OCI-LY7 (cell line): Measurements from ENCODE around the gene KCNK7. TPM values are rescaled to one million over a fixed set of nuclear protein-coding genes. Genes with fewer than 3 reads are reported as not detected.
A peak's percentile ranks its signal among the peaks of the same experiment; 100 is the strongest.

Source experiments
- BruUV-seq: library from RNA; stranded (reverse); fragments of 400-500 nt; replicated peaks from 2 replicates; lab custom pipeline; 2021; lab: Mats Ljungman, UMichigan
- CTCF ChIA-PET: fragments of 300-600 bp; sonication (Branson Sonifier 250); formaldehyde crosslinking; loops from one replicate; lab custom pipeline; 2022; ENCODE audit warnings: antibody characterized with exemption; ENCODE audit not compliant: unreplicated experiment; lab: Charles Lee
- POLR2A ChIA-PET: fragments of 300-600 bp; sonication (Branson Sonifier 250); formaldehyde crosslinking; loops from one replicate; lab custom pipeline; 2022; ENCODE audit warnings: antibody characterized with exemption; lab: Charles Lee
- DNase-seq: peaks from one replicate; pipeline ENCODE4 v3.0.0-alpha.2; 2015; ENCODE audit warnings: low spot score
- H2AFZ ChIP-seq: fragments of 200-600 bp; sonication (generic), shearing (Covaris generic); 2 replicates; pipeline ENCODE4 v1.6.1; 2014; ENCODE audit warnings: mild to moderate bottlenecking, antibody characterized with exemption, low read length, moderate library complexity
- H3K27ac ChIP-seq: fragments of 200-600 bp; sonication (generic); 2 replicates; pipeline ENCODE4 v1.5.1; 2014; ENCODE audit warnings: mixed run types, low read depth, mild to moderate bottlenecking, moderate library complexity, low read length, inconsistent platforms; ENCODE audit not compliant: poor library complexity, severe bottlenecking
- H3K36me3 ChIP-seq: fragments of 200-600 bp; sonication (generic); 2 replicates; pipeline ENCODE4 v1.6.1; 2014; ENCODE audit warnings: mild to moderate bottlenecking, antibody characterized with exemption, low read length, moderate library complexity, mixed read lengths; ENCODE audit not compliant: insufficient read depth
- H3K4me1 ChIP-seq: fragments of 200-600 bp; sonication (generic); 2 replicates; pipeline ENCODE4 v1.5.1; 2014; ENCODE audit warnings: mild to moderate bottlenecking, low read length; ENCODE audit not compliant: insufficient read depth, poor library complexity, severe bottlenecking
- H3K4me2 ChIP-seq: fragments of 200-600 bp; sonication (generic); 2 replicates; pipeline ENCODE4 v1.6.1; 2014; ENCODE audit warnings: mild to moderate bottlenecking, low read length
- H3K4me3 ChIP-seq: fragments of 200-600 bp; sonication (generic); 2 replicates; pipeline ENCODE4 v1.5.1; 2014; ENCODE audit warnings: mild to moderate bottlenecking, low read depth, low read length; ENCODE audit not compliant: poor library complexity, severe bottlenecking
- H3K79me2 ChIP-seq: fragments of 200-600 bp; sonication (generic); 2 replicates; pipeline ENCODE4 v1.6.1; 2016; ENCODE audit warnings: low read depth, mild to moderate bottlenecking, low read length, moderate library complexity, mixed read lengths; ENCODE audit not compliant: insufficient read depth
- H3K9me2 ChIP-seq: fragments of 200-600 bp; sonication (generic); 2 replicates; pipeline ENCODE4 v1.6.1; 2016; ENCODE audit warnings: mild to moderate bottlenecking, low read length, mixed read lengths; ENCODE audit not compliant: insufficient read depth
- H3K9me3 ChIP-seq: fragments of 200-600 bp; sonication (generic); 2 replicates; pipeline ENCODE4 v1.6.1; 2014; ENCODE audit warnings: mild to moderate bottlenecking, mixed run types, low read length, mixed read lengths
- H4K20me1 ChIP-seq: fragments of 200-600 bp; sonication (generic); 2 replicates; pipeline ENCODE4 v1.6.1; 2014; ENCODE audit warnings: mild to moderate bottlenecking, antibody characterized with exemption, low read length, moderate library complexity, mixed read lengths; ENCODE audit not compliant: insufficient read depth
- CTCF ChIP-seq: fragments of 200-600 bp; sonication (generic); conservative IDR thresholded peaks from 2 replicates; pipeline ENCODE4 v1.5.1; 2014; ENCODE audit warnings: mild to moderate bottlenecking, antibody characterized with exemption, low read length, moderate library complexity, mixed read lengths
- EZH2phosphoT487 ChIP-seq: fragments of 200-600 bp; sonication (generic); IDR thresholded peaks from 2 replicates; pipeline ENCODE4 v1.6.1; 2018; ENCODE audit warnings: low read depth, borderline replicate concordance, mild to moderate bottlenecking, mixed run types, antibody characterized with exemption, low read length, moderate library complexity, mixed read lengths
- intact Hi-C: fragments of 100-400 bp; cut with micrococcal nuclease; formaldehyde crosslinking; loops from one replicate; pipeline ENCODE4 v1.10.0; 2022; ENCODE audit not compliant: unreplicated experiment
- total RNA-seq, 2 experiments: library from RNA; depleted of rRNA in 1 of 2; stranded (reverse); fragments of >200 nt in 1 of 2; shearing (Covaris generic) in 1 of 2; gene quantifications; 2 replicates each; pipeline ENCODE4 v1.2.3, GENCODE V29; 2014 to 2022

KCNK7 gene
- total RNA-seq, 2 experiments from 2014 or later = 0.68 to 1.4 TPM

- BruUV-seq = no TSS peak
- DNase-seq = no peak
- Histone ChIP-seq H3K4me3 (no peak overlapping the region), H3K36me3 (peaks cover 63% of the 10 kb centered on the region), H3K79me2 (peaks cover 34% of the 10 kb centered on the region), H3K9me2 (no peaks in the 10 kb centered on the region), H3K9me3 (no peaks in the 10 kb centered on the region), H4K20me1 (no peaks in the 10 kb centered on the region), H3K27ac (no peak overlapping the region), H3K4me1 (peaks cover 20% of the 10 kb centered on the region), H3K4me2 (peak overlapping the region; percentile 6; the same call in 1 of the 2 replicates), H2AFZ (no peak overlapping the region)
- TF ChIP-seq CTCF (no peak), EZH2phosphoT487 (no peak)
- ChIA-PET CTCF (no interaction called here), POLR2A (no interaction called here)
- intact Hi-C loops = no loop called here
Observed at GRCh38 chr11:65618763-65619162, 23.2 kb upstream of the KCNK7 start.

- CTCF ChIA-PET = no interaction called here
- intact Hi-C loops = no loop called here
Observed at GRCh38 chr11:65617990-65618751, 22.6 kb upstream of the KCNK7 start.

More at GRCh38 chr11:65617990-65618751, 22.6 kb upstream of the KCNK7 start:
- no peak for TF ChIP-seq EZH2phosphoT487
- no peak for TF ChIP-seq CTCF
- H3K9me2 ChIP-seq = no peaks in the 10 kb centered on the region
- peaks cover 59% of the 10 kb centered on the region for H3K36me3 ChIP-seq
- H3K27ac ChIP-seq = no peak overlapping the region
- H3K4me1 ChIP-seq = peaks cover 23% of the 10 kb centered on the region
- no TSS peak for BruUV-seq
- H3K4me3 ChIP-seq = no peak overlapping the region
- H3K79me2 ChIP-seq = peaks cover 40% of the 10 kb centered on the region
- no peaks in the 10 kb centered on the region for H3K9me3 ChIP-seq
- H2AFZ ChIP-seq = no peak overlapping the region
- H3K4me2 ChIP-seq = peak overlapping the region; percentile 6; the same call in 1 of the 2 replicates
- no peaks in the 10 kb centered on the region for H4K20me1 ChIP-seq
- no peak for DNase-seq
- POLR2A ChIA-PET = no interaction called here
